Measurements from ENCODE around the gene PRKCD.

DNA sequence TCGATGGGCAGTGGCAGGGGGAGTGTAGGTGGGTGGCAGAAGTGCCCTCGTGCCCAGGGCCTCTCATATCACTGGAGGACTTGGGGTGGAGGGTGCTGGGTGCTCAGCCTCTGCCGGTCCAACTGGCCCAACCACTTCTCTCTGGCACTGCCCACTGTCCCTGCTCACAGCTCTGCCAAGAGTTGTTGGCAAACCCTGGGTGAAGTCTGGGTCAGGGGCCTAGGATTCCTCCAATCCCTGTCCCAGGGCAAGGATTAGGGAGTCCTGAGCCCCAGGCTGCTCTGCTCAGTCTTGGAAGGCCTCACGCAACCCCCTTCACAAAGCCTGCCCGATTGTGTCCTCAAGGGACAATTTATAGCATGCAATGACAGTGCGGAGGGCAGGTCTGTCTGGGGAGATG lies 5.2 kb upstream of the PRKCD start:
- TF ChIP-seq, protein P1, sequence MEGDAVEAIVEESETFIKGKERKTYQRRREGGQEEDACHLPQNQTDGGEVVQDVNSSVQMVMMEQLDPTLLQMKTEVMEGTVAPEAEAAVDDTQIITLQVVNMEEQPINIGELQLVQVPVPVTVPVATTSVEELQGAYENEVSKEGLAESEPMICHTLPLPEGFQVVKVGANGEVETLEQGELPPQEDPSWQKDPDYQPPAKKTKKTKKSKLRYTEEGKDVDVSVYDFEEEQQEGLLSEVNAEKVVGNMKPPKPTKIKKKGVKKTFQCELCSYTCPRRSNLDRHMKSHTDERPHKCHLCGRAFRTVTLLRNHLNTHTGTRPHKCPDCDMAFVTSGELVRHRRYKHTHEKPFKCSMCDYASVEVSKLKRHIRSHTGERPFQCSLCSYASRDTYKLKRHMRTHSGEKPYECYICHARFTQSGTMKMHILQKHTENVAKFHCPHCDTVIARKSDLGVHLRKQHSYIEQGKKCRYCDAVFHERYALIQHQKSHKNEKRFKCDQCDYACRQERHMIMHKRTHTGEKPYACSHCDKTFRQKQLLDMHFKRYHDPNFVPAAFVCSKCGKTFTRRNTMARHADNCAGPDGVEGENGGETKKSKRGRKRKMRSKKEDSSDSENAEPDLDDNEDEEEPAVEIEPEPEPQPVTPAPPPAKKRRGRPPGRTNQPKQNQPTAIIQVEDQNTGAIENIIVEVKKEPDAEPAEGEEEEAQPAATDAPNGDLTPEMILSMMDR (IDR thresholded peaks at IDR 0.05) = no peak
- TF ChIP-seq POLR2A (IDR thresholded peaks at IDR 0.05) = no peak
- TF ChIP-seq EP300 (IDR thresholded peaks at IDR 0.05) = no peak
